ENCODE results near the gene DNMBP. TPM values are rescaled to one million over a fixed set of nuclear protein-coding genes. Genes with fewer than 3 reads are reported as not detected.

Gene DNMBP
- total RNA-seq, 1 experiment from 2014 or later, result 39.3 TPM

- CTCF ChIA-PET, result interaction anchor here (0.5 kb wide), 1 partner anchor 261 kb away, joined by 9 read pairs; no protein-coding TSS in a partner anchor
- DNase-seq (ENCODE audit: low read depth, low spot score) (no peak), ATAC-seq (no peak)
- no peaks in the 10 kb centered on the region for H3K27me3 ChIP-seq (ENCODE audit: control insufficient read depth, insufficient read depth, low read length)
- H3K27ac ChIP-seq (ENCODE audit: low read length), result peak overlapping the region; percentile 7
- POLR2A ChIA-PET, result no interaction called here
- in situ Hi-C loops (cut with HindIII; ENCODE audit: low pct_unique_long_range_greater_than_20kb, low sequenced_read_pairs) (no loop called here), intact Hi-C loops (cut with micrococcal nuclease; ENCODE audit: unreplicated experiment) (no loop called here)
- no peaks in the 10 kb centered on the region for H3K36me3 ChIP-seq (ENCODE audit: control insufficient read depth, insufficient read depth, low read length)
- H3K4me3 ChIP-seq (ENCODE audit: low read depth in 2 of 2, low read length in 2 of 2), result no peak overlapping the region
- no peak for TF ChIP-seq TCF7L2 (IDR thresholded peaks at IDR 0.05; ENCODE audit: low read depth, low read length)
- TF ChIP-seq CTCF (IDR thresholded peaks at IDR 0.05), result no peak
- TF ChIP-seq REST (IDR thresholded peaks at IDR 0.05; ENCODE audit: insufficient read depth in 1 of 2, low read depth in 2 of 2, low read length in 1 of 2), result no peak
- no peak for TF ChIP-seq POLR2AphosphoS5 (IDR thresholded peaks at IDR 0.05; ENCODE audit: low read depth, low read length)
- no peak for TF ChIP-seq SIN3A (IDR thresholded peaks at IDR 0.05; ENCODE audit: borderline replicate concordance, insufficient read depth, low read depth, low read length)
- H3K4me1 ChIP-seq (ENCODE audit: control insufficient read depth, insufficient read depth, low read length), result peaks cover 71% of the 10 kb centered on the region
- no TSS peak for BruUV-seq (replicated peaks)
- H3K9me3 ChIP-seq (ENCODE audit: control insufficient read depth, insufficient read depth, low read depth, low read length), result no peaks in the 10 kb centered on the region
These were observed 30.6 kb downstream of the DNMBP start for GRCh38 chr10:99979066-99979685.

- Histone ChIP-seq H3K4me3 (ENCODE audit: low read depth in 2 of 2, low read length in 2 of 2) (no peak overlapping the region), H3K27me3 (ENCODE audit: control insufficient read depth, insufficient read depth, low read length) (no peaks in the 10 kb centered on the region), H3K9me3 (ENCODE audit: control insufficient read depth, insufficient read depth, low read depth, low read length) (no peaks in the 10 kb centered on the region), H3K36me3 (ENCODE audit: control insufficient read depth, insufficient read depth, low read length) (no peaks in the 10 kb centered on the region), H3K27ac (ENCODE audit: low read length) (peak overlapping the region; percentile 78), H3K4me1 (ENCODE audit: control insufficient read depth, insufficient read depth, low read length) (peaks cover 59% of the 10 kb centered on the region)
- ATAC-seq (no peak), DNase-seq (ENCODE audit: low read depth, low spot score) (no peak)
- TF ChIP-seq CTCF (IDR thresholded peaks at IDR 0.05) (no peak), REST (IDR thresholded peaks at IDR 0.05; ENCODE audit: insufficient read depth in 1 of 2, low read depth in 2 of 2, low read length in 1 of 2) (no peak), TCF7L2 (IDR thresholded peaks at IDR 0.05; ENCODE audit: low read depth, low read length) (no peak), SIN3A (IDR thresholded peaks at IDR 0.05; ENCODE audit: borderline replicate concordance, insufficient read depth, low read depth, low read length) (no peak), POLR2AphosphoS5 (IDR thresholded peaks at IDR 0.05; ENCODE audit: low read depth, low read length) (no peak)
- in situ Hi-C loops (cut with HindIII; ENCODE audit: low pct_unique_long_range_greater_than_20kb, low sequenced_read_pairs) (no loop called here), intact Hi-C loops (cut with micrococcal nuclease; ENCODE audit: unreplicated experiment) (no loop called here)
- no TSS peak for BruUV-seq (replicated peaks)
- ChIA-PET POLR2A (interaction anchor here (0.6 kb wide), 1 partner anchor 27 kb away, joined by 6 read pairs; no protein-coding TSS in a partner anchor), CTCF (interaction anchor here (0.6 kb wide), 1 partner anchor 8 kb away, joined by 4 read pairs; no protein-coding TSS in a partner anchor)
These were observed 31.8 kb downstream of the DNMBP start for GRCh38 chr10:99977916-99978315.

Data from Panc1 (cell line).